C4-2B (cell line): ENCODE data around the gene ZGPAT.

Source experiments
- ZFX ChIP-seq: fragments of 450-650 bp; IDR thresholded peaks from 2 replicates; pipeline ENCODE4 v1.6.1; 2017
- TF ChIP-seq, protein P1 (sequence below): fragments of 450-650 bp; conservative IDR thresholded peaks from 2 replicates; pipeline ENCODE4 v1.5.1; 2017; ENCODE audit warnings: mild to moderate bottlenecking

GRCh38 chr20:63687419-63688178, 20.2 kb upstream of the ZGPAT start:
- TF ChIP-seq, protein P1, sequence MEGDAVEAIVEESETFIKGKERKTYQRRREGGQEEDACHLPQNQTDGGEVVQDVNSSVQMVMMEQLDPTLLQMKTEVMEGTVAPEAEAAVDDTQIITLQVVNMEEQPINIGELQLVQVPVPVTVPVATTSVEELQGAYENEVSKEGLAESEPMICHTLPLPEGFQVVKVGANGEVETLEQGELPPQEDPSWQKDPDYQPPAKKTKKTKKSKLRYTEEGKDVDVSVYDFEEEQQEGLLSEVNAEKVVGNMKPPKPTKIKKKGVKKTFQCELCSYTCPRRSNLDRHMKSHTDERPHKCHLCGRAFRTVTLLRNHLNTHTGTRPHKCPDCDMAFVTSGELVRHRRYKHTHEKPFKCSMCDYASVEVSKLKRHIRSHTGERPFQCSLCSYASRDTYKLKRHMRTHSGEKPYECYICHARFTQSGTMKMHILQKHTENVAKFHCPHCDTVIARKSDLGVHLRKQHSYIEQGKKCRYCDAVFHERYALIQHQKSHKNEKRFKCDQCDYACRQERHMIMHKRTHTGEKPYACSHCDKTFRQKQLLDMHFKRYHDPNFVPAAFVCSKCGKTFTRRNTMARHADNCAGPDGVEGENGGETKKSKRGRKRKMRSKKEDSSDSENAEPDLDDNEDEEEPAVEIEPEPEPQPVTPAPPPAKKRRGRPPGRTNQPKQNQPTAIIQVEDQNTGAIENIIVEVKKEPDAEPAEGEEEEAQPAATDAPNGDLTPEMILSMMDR: no peak
- TF ChIP-seq ZFX: no peak
